ENCODE results near the gene KATNAL1.
"Not testable (repeated sequence)": the region's sequence is repeated elsewhere in the genome, so short reads cannot be mapped to it uniquely, and the experiment has no call there.

DNA sequence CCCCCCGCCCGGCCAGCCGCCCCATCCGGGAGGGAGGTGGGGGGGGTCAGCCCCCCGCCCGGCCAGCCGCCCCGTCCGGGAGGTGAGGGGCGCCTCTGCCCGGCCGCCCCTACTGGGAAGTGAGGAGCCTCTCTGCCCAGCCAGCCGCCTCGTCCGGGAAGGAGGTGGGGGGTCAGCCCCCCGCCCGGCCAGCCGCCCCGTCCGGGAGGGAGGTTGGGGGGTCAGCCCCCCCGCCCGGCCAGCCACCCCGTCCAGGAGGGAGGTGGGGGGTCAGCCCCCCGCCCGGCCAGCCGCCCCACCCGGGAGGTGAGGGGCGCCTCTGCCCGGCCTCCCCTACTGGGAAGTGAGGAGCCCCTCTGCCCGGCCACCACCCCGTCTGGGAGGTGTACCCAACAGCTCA lies 37.3 kb downstream of the KATNAL1 start:
- TF ChIP-seq EP300 (IDR thresholded peaks at IDR 0.05; ENCODE audit: borderline replicate concordance in 1 of 2, low read depth in 1 of 2, low read length in 1 of 2); GATA2 (CRISPR knock-in tag; IDR thresholded peaks at IDR 0.05); JUND (IDR thresholded peaks at IDR 0.05); SIN3A (IDR thresholded peaks at IDR 0.05; ENCODE audit: borderline replicate concordance, low read depth, low read length); MXI1 (IDR thresholded peaks at IDR 0.05; ENCODE audit: low read depth, low read length); GABPA (IDR thresholded peaks at IDR 0.05; ENCODE audit: low read depth); EZH2phosphoT487 (IDR thresholded peaks at IDR 0.05; ENCODE audit: borderline replicate concordance, low read depth): not testable (repeated sequence)
- TF ChIP-seq, protein P1, sequence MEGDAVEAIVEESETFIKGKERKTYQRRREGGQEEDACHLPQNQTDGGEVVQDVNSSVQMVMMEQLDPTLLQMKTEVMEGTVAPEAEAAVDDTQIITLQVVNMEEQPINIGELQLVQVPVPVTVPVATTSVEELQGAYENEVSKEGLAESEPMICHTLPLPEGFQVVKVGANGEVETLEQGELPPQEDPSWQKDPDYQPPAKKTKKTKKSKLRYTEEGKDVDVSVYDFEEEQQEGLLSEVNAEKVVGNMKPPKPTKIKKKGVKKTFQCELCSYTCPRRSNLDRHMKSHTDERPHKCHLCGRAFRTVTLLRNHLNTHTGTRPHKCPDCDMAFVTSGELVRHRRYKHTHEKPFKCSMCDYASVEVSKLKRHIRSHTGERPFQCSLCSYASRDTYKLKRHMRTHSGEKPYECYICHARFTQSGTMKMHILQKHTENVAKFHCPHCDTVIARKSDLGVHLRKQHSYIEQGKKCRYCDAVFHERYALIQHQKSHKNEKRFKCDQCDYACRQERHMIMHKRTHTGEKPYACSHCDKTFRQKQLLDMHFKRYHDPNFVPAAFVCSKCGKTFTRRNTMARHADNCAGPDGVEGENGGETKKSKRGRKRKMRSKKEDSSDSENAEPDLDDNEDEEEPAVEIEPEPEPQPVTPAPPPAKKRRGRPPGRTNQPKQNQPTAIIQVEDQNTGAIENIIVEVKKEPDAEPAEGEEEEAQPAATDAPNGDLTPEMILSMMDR (IDR thresholded peaks at IDR 0.05), result not testable (repeated sequence)
- TF ChIP-seq, protein P2, sequence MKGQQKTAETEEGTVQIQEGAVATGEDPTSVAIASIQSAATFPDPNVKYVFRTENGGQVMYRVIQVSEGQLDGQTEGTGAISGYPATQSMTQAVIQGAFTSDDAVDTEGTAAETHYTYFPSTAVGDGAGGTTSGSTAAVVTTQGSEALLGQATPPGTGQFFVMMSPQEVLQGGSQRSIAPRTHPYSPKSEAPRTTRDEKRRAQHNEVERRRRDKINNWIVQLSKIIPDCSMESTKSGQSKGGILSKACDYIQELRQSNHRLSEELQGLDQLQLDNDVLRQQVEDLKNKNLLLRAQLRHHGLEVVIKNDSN (IDR thresholded peaks at IDR 0.05; ENCODE audit: borderline replicate concordance, low read depth), result not testable (repeated sequence)
- TF ChIP-seq, protein P3, sequence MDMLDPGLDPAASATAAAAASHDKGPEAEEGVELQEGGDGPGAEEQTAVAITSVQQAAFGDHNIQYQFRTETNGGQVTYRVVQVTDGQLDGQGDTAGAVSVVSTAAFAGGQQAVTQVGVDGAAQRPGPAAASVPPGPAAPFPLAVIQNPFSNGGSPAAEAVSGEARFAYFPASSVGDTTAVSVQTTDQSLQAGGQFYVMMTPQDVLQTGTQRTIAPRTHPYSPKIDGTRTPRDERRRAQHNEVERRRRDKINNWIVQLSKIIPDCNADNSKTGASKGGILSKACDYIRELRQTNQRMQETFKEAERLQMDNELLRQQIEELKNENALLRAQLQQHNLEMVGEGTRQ (IDR thresholded peaks at IDR 0.05; ENCODE audit: borderline replicate concordance, low read depth, low read length), result not testable (repeated sequence)
- TF ChIP-seq, protein P4, sequence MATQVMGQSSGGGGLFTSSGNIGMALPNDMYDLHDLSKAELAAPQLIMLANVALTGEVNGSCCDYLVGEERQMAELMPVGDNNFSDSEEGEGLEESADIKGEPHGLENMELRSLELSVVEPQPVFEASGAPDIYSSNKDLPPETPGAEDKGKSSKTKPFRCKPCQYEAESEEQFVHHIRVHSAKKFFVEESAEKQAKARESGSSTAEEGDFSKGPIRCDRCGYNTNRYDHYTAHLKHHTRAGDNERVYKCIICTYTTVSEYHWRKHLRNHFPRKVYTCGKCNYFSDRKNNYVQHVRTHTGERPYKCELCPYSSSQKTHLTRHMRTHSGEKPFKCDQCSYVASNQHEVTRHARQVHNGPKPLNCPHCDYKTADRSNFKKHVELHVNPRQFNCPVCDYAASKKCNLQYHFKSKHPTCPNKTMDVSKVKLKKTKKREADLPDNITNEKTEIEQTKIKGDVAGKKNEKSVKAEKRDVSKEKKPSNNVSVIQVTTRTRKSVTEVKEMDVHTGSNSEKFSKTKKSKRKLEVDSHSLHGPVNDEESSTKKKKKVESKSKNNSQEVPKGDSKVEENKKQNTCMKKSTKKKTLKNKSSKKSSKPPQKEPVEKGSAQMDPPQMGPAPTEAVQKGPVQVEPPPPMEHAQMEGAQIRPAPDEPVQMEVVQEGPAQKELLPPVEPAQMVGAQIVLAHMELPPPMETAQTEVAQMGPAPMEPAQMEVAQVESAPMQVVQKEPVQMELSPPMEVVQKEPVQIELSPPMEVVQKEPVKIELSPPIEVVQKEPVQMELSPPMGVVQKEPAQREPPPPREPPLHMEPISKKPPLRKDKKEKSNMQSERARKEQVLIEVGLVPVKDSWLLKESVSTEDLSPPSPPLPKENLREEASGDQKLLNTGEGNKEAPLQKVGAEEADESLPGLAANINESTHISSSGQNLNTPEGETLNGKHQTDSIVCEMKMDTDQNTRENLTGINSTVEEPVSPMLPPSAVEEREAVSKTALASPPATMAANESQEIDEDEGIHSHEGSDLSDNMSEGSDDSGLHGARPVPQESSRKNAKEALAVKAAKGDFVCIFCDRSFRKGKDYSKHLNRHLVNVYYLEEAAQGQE (IDR thresholded peaks at IDR 0.05; ENCODE audit: low read depth, low read length), result not testable (repeated sequence)
- TF ChIP-seq, protein P5, sequence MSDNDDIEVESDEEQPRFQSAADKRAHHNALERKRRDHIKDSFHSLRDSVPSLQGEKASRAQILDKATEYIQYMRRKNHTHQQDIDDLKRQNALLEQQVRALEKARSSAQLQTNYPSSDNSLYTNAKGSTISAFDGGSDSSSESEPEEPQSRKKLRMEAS (IDR thresholded peaks at IDR 0.05; ENCODE audit: low read depth), result not testable (repeated sequence)
